Measurements from ENCODE around the gene UNC5C. TPM values are rescaled to one million over a fixed set of nuclear protein-coding genes. Genes with fewer than 3 reads are reported as not detected.
A peak's percentile ranks its signal among the peaks of the same experiment; 100 is the strongest.

Gene UNC5C
- polyA plus RNA-seq, 1 of the 3 experiments (the other 2 are of a cell fraction), result 3.3 TPM

DNA sequence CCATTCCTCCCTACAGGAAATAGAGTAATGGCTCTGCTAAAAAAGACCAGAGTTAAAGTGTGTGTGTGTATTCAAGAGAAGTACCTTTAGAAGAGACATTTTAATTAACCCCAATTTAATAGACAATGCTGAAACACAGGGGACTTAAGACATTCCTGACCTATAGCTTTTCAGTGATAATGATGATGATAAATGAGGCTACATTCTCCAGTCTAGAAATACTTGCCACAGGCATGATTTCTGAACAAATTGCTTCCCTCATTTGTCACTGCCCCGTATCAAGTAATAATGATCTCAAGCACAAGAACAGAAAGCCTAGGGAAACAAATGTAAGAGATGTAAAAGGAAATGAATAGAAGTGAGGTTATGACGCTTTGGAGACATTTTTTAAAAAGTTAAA lies 117.1 kb downstream of the UNC5C start:
- no peak overlapping the region for H3K9ac ChIP-seq
- no peak overlapping the region for H3K4me3 ChIP-seq (ENCODE audit: low read depth in 2 of 2, low read length in 1 of 2)
- H3K4me2 ChIP-seq, result no peak overlapping the region
- H3K4me1 ChIP-seq (ENCODE audit: control insufficient read depth in 1 of 2, insufficient read depth in 2 of 2, low read depth in 1 of 2, low read length in 1 of 2), result peaks cover 0 to 25% of the 10 kb centered on the region in 2 experiments; a peak in 2 of 4 replicates
- no peak overlapping the region for H2AFZ ChIP-seq (ENCODE audit: low read depth)
- H3K9me3 ChIP-seq, result no peaks in the 10 kb centered on the region
- H3K79me2 ChIP-seq (ENCODE audit: insufficient read depth), result no peaks in the 10 kb centered on the region
- no peaks in the 10 kb centered on the region for H3K9me2 ChIP-seq
- peak overlapping the region in 1 of 2 experiments; percentile 22; a peak in 1 of 4 replicates for H3K27ac ChIP-seq (ENCODE audit: low read depth in 2 of 2, low read length in 1 of 2)
- TF ChIP-seq RAD21 (IDR thresholded peaks at IDR 0.05; ENCODE audit: low read length) (no peak), TAF1 (IDR thresholded peaks at IDR 0.05; ENCODE audit: borderline replicate concordance, low read depth, low read length) (no peak), CHD2 (IDR thresholded peaks at IDR 0.05; ENCODE audit: low read length, partially characterized antibody) (no peak), SIN3A (IDR thresholded peaks at IDR 0.05; ENCODE audit: borderline replicate concordance, low read depth, low read length) (no peak), NRF1 (IDR thresholded peaks at IDR 0.05; ENCODE audit: low read depth, low read length) (no peak), JUND (IDR thresholded peaks at IDR 0.05) (no peak), RXRA (IDR thresholded peaks at IDR 0.05; ENCODE audit: borderline replicate concordance, low read depth) (no peak)
- TF ChIP-seq, protein P1, sequence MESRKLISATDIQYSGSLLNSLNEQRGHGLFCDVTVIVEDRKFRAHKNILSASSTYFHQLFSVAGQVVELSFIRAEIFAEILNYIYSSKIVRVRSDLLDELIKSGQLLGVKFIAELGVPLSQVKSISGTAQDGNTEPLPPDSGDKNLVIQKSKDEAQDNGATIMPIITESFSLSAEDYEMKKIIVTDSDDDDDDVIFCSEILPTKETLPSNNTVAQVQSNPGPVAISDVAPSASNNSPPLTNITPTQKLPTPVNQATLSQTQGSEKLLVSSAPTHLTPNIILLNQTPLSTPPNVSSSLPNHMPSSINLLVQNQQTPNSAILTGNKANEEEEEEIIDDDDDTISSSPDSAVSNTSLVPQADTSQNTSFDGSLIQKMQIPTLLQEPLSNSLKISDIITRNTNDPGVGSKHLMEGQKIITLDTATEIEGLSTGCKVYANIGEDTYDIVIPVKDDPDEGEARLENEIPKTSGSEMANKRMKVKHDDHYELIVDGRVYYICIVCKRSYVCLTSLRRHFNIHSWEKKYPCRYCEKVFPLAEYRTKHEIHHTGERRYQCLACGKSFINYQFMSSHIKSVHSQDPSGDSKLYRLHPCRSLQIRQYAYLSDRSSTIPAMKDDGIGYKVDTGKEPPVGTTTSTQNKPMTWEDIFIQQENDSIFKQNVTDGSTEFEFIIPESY (IDR thresholded peaks at IDR 0.05; ENCODE audit: borderline replicate concordance, low read depth), result no peak
- TF ChIP-seq, protein P2, sequence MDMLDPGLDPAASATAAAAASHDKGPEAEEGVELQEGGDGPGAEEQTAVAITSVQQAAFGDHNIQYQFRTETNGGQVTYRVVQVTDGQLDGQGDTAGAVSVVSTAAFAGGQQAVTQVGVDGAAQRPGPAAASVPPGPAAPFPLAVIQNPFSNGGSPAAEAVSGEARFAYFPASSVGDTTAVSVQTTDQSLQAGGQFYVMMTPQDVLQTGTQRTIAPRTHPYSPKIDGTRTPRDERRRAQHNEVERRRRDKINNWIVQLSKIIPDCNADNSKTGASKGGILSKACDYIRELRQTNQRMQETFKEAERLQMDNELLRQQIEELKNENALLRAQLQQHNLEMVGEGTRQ (IDR thresholded peaks at IDR 0.05; ENCODE audit: borderline replicate concordance, low read depth, low read length), result no peak
- TF ChIP-seq, protein P3, sequence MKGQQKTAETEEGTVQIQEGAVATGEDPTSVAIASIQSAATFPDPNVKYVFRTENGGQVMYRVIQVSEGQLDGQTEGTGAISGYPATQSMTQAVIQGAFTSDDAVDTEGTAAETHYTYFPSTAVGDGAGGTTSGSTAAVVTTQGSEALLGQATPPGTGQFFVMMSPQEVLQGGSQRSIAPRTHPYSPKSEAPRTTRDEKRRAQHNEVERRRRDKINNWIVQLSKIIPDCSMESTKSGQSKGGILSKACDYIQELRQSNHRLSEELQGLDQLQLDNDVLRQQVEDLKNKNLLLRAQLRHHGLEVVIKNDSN (IDR thresholded peaks at IDR 0.05; ENCODE audit: borderline replicate concordance, low read depth), result no peak
- H4K20me1 ChIP-seq (ENCODE audit: insufficient read depth), result no peaks in the 10 kb centered on the region
- CTCF ChIA-PET, result interaction anchor here (0.9 to 1.4 kb wide), 2 partner anchors 15 to 69 kb away, joined by 3 read pairs; no protein-coding TSS in a partner anchor
- H3F3A ChIP-seq (replicated peaks; ENCODE audit: insufficient read depth), result no peaks in the 10 kb centered on the region
- WGBS (ENCODE audit: low lambda C conversion rate), result 81% methylated on average over 2 of the region's 2 CpGs
- POLR2A ChIA-PET, result no interaction called here
- H3K36me3 ChIP-seq (replicated peaks in 1 of 2; ENCODE audit: control insufficient read depth in 1 of 2, insufficient read depth in 2 of 2, low read length in 1 of 2), result peaks cover 0 to 2% of the 10 kb centered on the region in 2 experiments
- no peaks in the 10 kb centered on the region for H3K27me3 ChIP-seq (ENCODE audit: insufficient read depth)
- DNase-seq, result no peak

DNA sequence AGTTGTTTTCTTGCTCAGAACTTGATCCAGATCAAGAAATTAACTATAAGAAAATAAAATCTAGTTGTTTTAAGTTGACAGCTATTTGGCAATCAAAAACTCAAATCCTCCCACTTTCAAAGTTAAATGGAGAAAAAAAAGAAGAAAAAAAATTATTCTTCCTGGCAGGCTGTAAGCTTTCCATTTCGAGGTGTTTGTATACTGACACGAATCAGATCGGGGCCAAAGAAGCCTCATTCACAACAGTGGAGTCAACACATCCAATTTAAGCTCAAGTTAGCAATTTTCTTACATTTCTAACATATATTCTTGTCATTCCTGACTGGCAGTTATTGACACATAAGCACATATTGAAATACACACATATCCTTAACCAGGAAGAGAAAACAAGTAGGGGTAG lies 119.4 kb downstream of the UNC5C start:
- POLR2A ChIA-PET, result no interaction called here

More for the DNA sequence above, 119.4 kb downstream of the UNC5C start:
- H3K27me3 ChIP-seq (ENCODE audit: insufficient read depth), result no peaks in the 10 kb centered on the region
- DNase-seq, result no peak
- WGBS (ENCODE audit: low lambda C conversion rate), result 91% methylated on average over 3 of the region's 3 CpGs
- peaks cover 0 to 25% of the 10 kb centered on the region in 2 experiments; a peak in 2 of 4 replicates for H3K4me1 ChIP-seq (ENCODE audit: control insufficient read depth in 1 of 2, insufficient read depth in 2 of 2, low read depth in 1 of 2, low read length in 1 of 2)
- no peak overlapping the region for H3K4me3 ChIP-seq (ENCODE audit: low read depth in 2 of 2, low read length in 1 of 2)
- H3K4me2 ChIP-seq, result no peak overlapping the region
- no peaks in the 10 kb centered on the region for H3K9me2 ChIP-seq
- CTCF ChIA-PET, result interaction anchor here (0.6 to 1.6 kb wide), 3 partner anchors 52 to 598 kb away, joined by 3 to 4 read pairs (median 3); no protein-coding TSS in a partner anchor
- H3K79me2 ChIP-seq (ENCODE audit: insufficient read depth), result no peaks in the 10 kb centered on the region
- H3K36me3 ChIP-seq (replicated peaks in 1 of 2; ENCODE audit: control insufficient read depth in 1 of 2, insufficient read depth in 2 of 2, low read length in 1 of 2), result peaks cover 0 to 2% of the 10 kb centered on the region in 2 experiments
- H4K20me1 ChIP-seq (ENCODE audit: insufficient read depth), result no peaks in the 10 kb centered on the region
- H3K27ac ChIP-seq (ENCODE audit: low read depth in 2 of 2, low read length in 1 of 2), result peak overlapping the region in 1 of 2 experiments; percentile 85; a peak in 2 of 4 replicates
- no peak overlapping the region for H2AFZ ChIP-seq (ENCODE audit: low read depth)
- H3K9ac ChIP-seq, result no peak overlapping the region
- no peaks in the 10 kb centered on the region for H3K9me3 ChIP-seq
- no peaks in the 10 kb centered on the region for H3F3A ChIP-seq (replicated peaks; ENCODE audit: insufficient read depth)
- TF ChIP-seq SMC3 (IDR thresholded peaks at IDR 0.05; ENCODE audit: low read depth, low read length), result no peak
